Diencephalon (tissue), 1 donor: ENCODE results near the gene DDX25. TPM values are rescaled to one million over a fixed set of nuclear protein-coding genes. Genes with fewer than 3 reads are reported as not detected.

ENCODE experiments used
- total RNA-seq: library from RNA; depleted of rRNA; stranded (reverse); fragments of >200 nt; gene quantifications from one replicate; pipeline ENCODE4 v1.2.3, GENCODE V29; 2014

DDX25 gene
- 24.9 TPM for total RNA-seq

DNA sequence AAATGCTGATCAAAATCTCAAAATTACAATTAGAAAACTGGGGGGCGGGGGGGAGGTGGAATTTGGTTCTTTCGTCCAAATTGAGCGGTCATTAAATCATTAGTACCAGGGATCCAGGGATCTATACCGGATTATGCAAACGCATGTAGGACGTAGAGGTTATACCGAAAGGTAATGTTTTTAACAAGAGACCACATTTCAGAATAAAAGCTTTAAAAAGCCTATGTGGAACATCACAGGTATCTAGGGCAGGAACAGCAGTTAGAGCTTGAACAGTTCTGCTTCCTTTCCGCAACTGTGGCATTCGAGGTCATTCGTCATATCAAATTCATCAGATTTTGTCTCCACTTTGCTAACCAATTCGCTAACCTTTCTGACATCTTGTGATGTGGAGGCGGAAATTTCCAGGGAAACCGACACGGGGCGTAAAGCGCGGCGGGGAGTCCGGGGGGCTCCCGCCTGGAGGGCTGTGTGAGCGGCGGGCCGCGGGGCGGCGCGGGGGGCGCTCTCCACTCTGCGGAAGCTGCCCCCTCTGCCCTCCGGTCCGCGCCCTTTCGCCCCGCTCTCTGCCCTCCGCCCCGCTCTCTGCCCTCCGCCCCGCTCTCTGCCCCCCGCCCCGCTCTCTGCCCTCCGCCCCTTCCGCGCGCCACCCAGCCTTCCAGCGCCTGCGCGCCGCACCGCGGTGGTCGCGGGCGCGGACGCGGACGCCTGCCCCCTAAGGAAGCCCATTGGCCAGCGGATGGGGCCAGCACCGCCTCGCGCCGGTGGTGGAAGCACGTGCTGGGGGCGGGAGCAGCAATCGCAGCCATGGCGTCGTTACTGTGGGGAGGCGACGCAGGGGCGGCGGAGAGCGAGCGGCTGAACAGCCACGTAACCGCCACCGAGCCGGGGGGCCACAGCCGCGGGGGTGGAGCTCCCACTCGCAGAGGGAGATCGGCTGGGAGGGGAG is at the start of gene DDX25:
TSS of gene DDX25 (plus strand) at position 798 of the 949 bp plus-strand sequence. CDS start at position 808, 10 bp downstream.

DNA sequence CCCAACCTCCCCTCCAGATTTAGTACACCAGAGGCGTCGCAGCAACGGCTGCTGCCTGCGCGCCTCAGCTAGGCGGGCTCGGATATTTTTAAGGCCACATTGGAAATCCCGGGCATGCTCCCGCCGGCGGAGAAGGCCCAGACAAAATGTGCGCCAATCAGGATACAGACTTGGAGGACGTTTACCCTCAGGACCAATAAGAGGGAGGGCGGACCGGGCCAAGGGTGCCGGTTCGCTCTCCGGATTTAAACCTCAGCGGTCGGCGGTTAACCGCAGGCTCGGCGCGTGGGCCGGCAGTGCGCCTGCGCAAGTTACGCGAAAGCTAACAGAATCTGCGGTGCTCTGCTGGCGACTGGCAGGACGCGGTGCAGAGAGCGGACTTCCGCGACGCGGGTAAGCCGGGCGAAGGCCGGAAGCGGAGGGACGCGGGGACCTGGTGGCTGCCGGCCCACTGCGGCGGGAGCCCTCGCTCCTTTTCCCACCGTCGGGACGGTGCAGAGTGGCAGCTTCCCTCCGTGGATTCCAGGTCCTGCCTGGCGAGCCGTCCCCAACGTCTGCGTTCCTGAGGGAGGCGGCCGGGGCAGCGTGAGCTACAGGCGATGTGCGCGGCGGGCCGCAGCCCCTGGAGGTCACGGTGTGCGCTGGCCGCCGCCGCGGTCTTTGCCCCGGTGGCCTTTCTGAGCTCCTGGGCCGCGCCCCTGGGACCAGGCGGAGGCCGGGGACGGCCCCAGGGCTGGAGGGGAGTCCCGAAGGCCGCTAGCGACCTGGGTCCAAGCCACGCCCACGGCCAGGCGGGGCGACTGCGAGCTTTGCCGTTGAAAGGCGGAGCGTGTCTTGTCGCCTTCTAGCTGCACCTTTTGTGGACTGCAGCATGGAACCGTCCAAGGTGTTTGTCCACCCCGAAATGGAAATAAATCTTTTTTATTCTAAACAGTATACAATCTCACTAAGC is 16.7 kb upstream of the DDX25 start, which contains the start of gene HYLS1:
TSS of gene HYLS1 (plus strand) at position 296 of the 952 bp plus-strand sequence. CDS start 11,701 bp downstream, outside the sequence.

DNA sequence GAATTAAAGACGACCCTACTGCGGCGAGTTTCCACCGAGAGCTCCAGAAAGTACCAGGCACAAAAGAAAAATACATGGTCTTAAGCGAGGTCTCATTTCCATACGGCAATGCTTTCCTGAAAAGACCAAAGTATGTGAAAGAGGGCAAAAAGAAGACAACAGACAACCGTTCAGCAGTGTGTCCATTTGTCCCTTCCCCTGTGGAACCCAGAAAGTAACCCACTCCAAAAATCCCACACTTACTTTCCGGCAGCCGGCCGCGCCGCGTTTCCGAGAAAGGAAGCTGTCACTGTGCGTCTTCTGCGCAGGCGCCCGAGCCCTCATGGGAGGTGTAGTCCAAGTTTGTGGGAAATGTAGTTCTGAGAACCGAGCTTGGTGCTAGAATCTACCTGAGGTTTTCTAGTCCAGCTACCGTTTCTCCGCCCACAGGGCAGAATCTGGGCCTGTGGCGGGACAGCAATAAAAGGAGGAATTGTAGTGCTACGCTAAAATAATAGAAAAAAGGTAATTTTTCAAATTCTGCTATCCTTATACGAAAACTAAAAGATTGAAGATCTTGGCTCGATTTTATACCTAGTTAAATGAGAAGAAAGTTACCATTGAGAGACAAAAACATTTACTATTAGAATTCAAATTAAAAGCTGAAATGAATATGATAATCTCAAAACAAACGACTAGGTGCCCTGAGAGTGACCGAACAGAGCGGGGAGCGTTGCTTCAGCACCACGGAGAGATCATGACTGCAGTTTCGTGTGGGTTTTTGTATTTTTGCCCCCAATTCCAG is 1.2 kb upstream of the DDX25 start, which contains the start of gene PUS3:
TSS of gene PUS3 (minus strand) at position 280 of the 784 bp plus-strand sequence. CDS start 6,922 bp downstream, outside the sequence.

DNA sequence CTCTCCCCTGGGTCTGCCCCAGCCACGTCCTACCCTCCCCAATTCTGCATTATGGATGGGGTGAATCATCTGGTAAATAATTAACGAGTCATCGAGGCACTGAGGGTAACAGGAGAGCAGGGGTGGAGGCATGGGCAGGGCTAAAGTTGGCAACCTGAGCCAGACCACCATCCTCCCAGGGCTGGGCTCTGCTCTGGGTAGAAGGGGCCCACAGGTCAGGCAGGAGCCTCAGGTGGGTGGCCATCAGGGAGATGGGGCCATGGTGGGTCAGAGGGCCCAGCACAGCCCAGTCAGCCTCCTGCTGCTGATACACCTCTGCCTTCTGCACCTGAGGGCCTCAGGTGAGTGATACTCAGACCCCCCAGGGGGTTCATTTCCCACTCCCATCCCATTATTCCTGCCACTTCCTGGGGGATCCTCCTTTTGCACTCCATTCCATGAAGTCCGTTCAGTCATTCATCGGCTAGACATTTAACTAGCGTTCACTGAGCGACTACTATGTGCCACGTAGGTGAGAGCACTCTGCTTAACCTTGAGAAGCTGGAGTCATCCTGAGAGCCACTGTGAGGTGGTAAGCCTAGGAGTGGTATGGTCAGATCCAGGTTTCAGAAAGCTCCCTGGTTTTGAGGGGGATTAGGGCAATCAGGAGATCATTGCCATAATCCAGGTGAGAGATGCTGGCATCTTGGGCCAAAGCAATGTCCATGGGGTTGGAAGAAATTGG is 41.7 kb downstream of the DDX25 start, which contains the start of gene VSIG10L2:
TSS of gene VSIG10L2 (plus strand) at position 248 of the 724 bp plus-strand sequence. CDS start at position 260, 12 bp downstream.

Other genes starting within 250 kb of the DDX25 start
- 0.92 TPM for gene ACRV1, start 223.7 kb upstream of the DDX25 start, total RNA-seq
- not detected for gene PATE1, start 158.2 kb upstream of the DDX25 start, total RNA-seq
- 2.1 TPM for gene PATE2, start 125.7 kb upstream of the DDX25 start, total RNA-seq
- gene PATE3, start 116.4 kb upstream of the DDX25 start, total RNA-seq: not detected
- gene PATE4, start 71.2 kb upstream of the DDX25 start, total RNA-seq: not detected
- 12.2 TPM for gene HYLS1, start 16.8 kb upstream of the DDX25 start, total RNA-seq
- 9.2 TPM for gene PUS3, start 1.3 kb upstream of the DDX25 start, total RNA-seq
- not detected for gene VSIG10L2, start 41.5 kb downstream of the DDX25 start, total RNA-seq
- gene CDON, start 158.4 kb downstream of the DDX25 start, total RNA-seq: 29.1 TPM